Urothelium cell line (cell line): Measurements from ENCODE around the gene ASAP3.
A peak's percentile ranks its signal among the peaks of the same experiment; 100 is the strongest.

Experiments used
- DNase-seq: peaks from one replicate; pipeline ENCODE4 v3.0.0; 2011; ENCODE audit warnings: low spot score, mixed read lengths
- FAIRE-seq: peaks from 2 replicates; lab custom pipeline; 2011; peaks lifted over from hg19 to GRCh38; lab: Jason Lieb, UNC

ASAP3 gene

DNA sequence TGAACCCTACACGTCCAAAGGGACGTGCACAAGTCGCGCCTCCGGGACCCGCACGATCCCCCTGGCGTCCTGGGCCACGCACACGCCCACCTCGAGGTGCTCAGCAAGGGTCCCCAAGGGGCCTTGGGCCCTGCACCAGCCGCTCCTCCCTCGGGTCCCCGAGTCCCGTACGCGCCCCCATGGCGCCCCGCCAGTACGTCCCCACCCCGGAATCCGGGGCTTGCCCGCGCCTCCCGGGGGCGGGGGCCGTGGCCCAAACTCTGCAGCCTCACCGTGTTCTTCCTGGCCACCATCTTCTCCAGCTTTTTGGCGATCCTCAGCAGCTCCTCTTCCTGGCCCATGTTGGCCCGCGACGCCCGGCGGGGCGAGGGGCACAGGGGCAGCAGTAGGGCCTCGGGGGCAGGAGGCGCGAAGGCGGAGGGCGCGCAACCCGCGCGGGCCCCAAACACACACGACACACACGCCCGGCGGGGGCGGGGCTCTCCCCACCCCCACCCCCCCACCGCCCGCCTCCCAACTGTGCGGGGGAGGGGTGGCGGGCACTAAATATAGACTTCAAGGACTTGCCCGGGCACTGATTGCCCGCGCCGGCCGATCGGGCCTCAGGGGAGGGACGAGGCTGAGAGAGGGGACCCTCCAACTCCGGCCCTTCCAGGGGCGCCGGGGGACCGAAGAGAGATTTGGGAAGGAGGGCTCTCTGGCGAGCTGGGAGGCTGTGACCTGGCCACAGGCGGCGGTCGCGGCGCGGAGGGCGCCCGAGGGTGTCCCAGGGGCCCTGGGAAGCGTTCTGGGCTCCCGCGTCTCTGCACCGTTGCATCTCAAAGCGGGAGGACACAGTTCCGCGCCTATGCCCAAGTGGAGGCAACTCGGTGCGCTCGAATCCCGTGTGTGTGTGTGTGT lies 59.4 kb downstream of the ASAP3 start, which contains the start of gene TCEA3:
TCEA3 (minus strand) TSS at position 456 of the 900 bp plus-strand sequence; CDS start at position 341, 115 bp downstream.
- DNase-seq: no peak

DNA sequence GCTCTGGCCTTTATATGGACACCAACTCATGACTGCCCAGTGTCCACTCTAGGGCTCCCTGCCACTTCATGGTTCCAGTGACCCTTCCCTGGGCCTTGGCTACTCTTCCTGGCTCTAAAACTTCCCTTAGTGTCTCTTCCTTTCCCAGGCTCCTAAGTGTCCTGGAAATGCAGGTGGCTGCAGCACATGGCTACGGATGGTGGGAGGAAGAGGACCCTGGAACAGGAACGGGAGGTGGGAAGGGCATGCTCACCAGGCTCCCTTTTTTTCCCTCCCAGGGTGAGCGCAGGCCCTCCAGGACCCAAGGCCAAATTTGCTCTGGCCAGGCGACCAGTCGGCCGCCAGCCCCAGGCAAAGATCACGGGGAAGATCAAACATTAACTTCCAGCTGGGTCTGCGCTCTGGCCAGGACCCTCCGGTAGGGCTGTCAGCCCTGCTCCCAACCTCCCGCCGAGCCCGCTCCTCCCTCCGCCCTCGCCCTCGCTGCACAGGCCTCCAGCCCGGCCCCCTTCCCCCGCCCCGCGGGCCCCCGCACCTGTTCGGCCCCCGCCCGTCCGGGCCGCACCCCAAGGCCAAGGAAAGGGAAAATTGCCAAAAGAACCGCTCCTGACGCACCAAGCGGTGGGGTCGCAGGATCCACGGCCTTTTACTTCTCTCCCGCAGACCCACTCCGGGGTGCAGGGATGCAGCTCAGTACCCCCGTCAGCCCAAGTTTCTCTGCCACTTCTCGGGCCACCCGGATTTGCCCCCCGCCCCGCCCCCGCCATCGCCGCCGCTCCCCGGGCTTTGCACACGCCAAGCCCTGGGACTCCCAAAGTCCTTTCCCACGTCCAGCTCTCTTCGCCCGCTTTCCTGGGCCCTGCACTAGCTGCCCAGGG lies 60.3 kb downstream of the ASAP3 start:
- FAIRE-seq: no peak
- DNase-seq: no peak

More for the DNA sequence above, 59.4 kb downstream of the ASAP3 start, which contains the start of gene TCEA3:
- FAIRE-seq: no peak

DNA sequence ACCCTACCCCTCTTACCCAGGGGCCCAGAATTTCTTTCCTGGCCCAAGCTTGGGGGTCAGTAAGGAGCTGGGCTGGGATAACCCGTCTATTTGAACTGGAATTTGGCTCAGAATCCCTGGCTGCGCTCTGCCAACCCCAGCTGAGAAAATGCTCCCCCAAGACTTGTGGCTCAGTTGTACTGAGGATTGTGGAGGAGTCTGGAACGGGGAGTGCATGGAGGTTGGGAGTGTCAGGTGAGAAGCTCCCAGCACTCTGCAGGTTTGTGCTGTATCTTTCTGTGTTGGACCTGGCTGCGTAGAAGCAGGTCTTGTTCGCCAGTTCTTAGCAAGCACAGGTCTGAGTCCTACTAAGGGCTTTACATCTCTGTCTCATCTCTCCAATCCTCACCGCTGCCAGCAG lies 61.0 kb downstream of the ASAP3 start:
- FAIRE-seq (no peak), DNase-seq (no peak)

DNA sequence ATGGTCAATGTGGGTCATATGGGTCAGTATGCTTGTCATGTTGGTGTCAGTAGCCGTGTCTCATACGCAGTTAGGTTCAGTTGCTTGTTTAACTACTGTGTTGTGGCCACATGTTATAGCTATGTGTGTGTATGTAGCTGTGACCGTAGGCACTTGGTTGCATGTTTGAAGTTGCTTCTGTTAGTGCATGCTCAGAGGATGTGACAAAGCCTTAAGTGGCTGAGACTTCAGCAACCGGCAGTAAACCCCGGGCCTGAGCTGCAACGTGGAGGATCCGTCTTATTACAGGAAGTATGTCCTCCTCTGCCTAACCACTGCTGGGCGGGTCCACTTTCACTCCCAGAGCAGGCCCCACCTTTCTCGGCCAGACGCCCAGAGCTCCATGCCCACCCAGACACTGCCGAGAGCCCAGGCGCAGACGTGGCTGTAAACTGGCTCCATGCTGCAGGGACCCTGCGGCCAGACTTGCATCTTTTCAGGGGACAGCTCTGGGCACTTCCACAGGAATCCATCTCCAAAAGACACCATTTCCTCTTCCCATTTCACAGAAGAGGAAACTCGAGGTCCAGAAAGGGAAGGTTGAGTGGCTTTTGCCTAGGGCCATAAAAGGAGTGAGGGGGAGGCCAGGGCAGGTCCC lies 61.6 kb downstream of the ASAP3 start:
- FAIRE-seq (no peak), DNase-seq (peak; percentile 63)

DNA sequence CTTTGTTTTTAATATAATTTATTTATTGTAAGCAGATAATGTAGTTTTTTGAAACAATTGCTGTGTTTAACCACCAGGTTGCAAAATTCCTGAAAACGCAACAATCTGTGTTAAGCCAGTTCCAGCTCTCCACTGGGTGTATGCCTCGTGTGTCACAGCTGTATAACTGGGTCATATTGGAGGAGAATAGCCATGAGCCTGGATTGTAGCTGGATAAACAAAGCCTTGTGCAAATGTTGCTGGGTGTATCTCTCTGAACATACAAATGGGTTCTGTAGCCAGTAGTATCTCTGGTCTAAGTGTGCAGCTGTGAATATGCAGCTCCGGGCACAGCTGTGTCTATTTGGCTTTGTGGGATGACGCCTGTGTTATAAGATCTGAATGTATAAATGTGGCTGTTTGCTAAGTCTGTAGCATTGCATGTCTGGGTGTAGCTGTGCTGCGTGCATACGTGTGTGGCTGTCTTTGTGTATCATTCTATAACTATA lies 62.2 kb downstream of the ASAP3 start:
- DNase-seq (no peak), FAIRE-seq (no peak)

DNA sequence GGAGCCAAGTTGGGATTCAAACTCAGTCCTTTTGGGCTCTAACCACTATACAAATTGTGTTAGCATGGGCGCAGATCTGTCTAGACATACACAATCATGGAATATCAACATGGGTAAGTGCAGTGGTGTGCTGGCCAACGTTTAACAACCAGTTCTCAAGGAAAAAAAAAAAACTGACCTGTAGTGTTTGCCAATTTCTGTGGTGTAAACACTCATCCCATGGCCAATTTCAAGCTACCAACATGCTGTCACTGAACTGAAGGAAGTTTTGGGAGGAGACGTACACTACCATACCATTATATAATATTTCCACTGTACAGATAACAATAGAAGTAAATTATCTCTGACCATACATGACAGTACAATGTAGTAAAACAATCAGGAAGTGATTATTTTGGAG lies 62.6 kb downstream of the ASAP3 start:
- DNase-seq (no peak), FAIRE-seq (no peak)

DNA sequence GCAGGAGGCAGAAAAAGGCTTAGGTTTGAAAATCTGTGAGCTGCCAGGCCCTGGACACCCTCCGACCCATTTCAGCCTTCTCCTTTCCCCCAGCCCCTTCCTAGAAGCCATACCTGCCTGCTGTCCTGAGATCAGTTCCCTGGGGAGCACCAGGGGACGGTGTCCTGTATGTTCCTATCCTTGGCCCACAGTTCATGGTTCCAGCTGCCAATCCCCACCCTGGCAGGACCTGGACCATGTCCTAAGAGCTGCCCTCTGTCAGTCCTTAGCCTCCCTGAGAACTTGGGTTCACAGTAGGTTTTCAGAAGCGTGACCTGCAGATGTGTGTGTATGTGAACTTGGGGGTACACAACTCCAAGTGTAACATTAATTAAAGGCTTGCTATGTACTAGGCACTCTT lies 63.2 kb downstream of the ASAP3 start:
- FAIRE-seq (no peak), DNase-seq (no peak)

DNA sequence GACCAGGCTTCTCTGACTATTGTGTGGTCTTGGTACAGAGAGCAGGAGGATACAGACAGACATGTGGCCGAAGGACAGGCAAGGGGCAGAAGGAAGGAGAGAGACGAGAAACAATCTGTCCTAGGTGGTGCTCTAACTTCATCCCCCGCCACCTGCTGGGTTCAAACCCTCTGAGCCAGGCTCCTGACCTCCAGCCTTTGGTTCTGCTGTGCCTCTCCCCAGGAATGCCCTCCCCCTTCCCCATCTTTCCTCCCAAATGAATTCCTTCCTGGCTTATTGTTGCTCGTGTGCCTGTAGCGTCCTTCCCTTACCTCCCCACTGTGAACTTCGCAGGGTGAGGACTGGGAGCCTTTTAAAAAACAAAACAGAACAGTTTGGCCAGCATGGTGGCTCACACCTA lies 64.8 kb downstream of the ASAP3 start:
- DNase-seq (no peak), FAIRE-seq (no peak)

DNA sequence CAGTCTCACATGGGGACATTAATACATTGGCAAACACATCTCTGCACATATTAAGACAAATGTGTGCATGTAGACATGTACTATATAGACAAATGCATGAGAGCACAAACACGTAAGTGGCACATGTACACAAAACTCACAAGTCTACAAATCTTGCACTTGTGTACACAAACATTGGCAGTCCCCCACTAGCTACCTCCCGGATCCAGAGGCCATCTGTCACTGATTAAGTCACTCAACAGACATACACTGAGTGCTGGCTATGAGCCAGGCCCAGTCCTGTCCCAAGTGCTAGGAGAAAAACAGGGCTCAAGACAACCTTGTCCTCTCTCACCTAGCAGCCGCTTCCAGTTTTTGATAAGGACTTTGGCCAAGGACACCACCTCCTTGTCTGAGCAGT lies 66.4 kb downstream of the ASAP3 start:
- no peak for FAIRE-seq
- DNase-seq: no peak

DNA sequence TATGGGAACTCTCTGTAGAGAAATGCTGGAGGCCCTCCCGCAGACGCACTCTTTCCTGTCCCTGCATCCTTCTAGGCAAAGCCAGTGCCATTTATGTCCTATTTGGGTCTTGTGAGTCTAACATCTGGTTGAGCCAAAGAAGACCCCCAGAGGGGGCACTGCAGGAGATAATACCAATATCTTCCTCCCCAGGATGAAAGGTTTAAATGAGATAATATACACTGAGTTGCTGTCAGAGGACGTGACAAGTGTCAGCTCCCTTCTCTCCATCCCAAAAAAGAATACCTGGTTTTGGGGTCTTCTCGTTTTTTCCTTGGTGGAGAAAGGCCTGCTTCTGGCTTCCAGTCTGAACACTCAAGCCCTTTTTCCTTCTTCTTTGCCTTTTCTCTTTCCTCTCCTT lies 67.0 kb downstream of the ASAP3 start:
- DNase-seq (no peak), FAIRE-seq (no peak)

DNA sequence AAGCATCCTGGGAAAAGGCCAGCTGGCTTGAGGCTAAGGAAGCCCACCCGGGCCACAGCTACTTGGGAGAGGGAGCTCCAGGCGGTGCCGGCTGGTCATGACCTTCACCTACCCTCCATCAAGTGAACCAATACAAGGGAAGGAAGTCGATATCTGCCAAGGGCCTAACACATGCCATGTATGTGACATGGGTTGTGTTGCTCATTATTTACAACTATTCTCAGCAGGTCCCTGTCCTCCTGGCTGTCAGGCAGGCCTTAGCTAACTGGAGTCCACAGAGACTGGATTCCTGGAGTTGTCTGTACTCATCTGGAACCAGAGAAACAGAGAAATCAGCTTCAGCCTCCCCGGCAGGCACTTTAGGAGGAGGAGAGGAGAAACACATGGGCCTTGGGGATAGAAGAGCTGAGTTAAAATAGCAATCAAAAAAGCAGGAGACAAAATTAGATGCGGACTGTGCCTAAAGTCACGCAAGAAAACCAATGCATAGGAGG lies 75.1 kb downstream of the ASAP3 start:
- DNase-seq (no peak), FAIRE-seq (no peak)

DNA sequence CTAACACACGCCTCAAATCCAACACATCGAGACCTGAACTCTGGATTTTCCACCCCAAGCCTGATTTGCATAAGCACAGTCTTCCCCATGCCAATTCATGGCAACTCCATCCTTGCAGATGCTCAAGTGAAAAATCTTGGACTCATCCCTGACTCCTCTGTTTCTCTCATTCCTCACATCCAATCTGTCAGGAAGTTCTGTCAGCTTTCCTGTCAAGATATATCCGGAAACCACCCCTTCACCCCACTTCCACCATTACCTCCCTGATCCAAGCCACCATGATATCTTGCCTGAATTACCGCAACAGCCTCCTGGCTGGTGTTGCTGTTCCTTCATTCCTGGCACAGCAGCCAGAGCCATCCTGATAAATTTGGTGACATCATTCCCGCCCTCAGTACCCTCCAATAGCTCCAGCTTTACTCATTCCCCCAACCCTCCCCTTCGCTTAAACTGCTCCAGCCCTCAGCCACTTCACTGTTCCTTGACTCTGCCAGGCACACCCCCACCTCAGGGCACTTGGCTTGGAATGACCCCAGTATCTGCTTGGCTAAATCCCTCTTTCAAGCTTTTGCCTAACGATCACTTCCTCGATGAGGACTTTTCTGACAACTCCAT lies 76.9 kb downstream of the ASAP3 start:
- DNase-seq (no peak), FAIRE-seq (no peak)

DNA sequence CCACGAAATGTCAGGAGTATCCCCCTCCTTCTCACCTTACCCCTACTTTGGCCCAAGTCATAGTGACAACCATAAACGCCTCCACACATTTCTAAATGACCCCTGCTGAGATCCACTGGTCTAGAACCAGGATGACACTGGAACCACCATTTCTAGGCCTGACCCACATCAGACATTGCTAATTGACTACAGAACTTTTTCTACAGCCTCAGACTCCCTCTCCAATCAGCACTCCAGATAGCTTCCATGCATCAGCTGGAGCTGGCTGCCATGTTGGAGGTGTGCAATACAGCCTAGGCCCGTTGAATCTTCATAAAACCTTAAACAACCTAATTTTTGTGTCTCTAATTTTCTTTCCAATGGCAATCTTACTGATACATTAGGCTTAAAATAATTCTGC lies 78.0 kb downstream of the ASAP3 start:
- FAIRE-seq (no peak), DNase-seq (no peak)

DNA sequence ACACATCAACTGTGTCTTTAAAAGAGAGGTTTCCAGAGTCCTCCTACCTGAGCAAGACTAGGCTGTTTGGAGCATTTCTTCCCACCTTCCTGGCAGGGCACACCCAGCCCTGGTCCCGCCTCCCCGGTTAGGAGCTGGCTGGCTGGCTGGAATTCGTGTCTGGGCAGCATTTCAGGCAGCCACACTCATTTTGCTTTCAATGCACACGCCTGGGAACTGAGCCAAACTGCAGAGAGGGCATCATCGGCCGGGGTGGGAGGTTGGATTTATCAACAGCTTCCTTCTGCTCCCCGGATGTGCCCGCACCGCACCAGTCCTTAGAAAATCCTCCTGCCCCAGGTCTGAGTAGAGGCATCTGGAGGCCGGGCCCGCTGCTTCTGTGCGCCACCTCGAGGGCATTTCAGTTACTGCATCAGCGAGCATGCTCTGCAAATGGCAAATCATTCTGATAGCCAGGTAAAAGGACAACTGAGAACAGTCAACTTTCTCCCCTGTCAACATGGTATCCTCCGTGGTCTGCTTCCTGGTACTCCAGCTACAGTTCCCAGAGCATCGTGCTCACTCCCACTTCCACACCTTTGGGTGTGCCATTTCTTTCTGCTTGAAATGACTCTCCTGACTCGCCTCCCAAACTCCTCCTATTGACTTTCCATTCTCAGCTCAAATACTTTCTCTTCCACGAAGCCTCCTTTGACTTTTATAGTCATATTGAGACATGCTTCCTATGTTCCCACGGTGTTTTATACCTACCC lies 80.1 kb downstream of the ASAP3 start:
- FAIRE-seq (peak; percentile 89), DNase-seq (peak; percentile 95)

DNA sequence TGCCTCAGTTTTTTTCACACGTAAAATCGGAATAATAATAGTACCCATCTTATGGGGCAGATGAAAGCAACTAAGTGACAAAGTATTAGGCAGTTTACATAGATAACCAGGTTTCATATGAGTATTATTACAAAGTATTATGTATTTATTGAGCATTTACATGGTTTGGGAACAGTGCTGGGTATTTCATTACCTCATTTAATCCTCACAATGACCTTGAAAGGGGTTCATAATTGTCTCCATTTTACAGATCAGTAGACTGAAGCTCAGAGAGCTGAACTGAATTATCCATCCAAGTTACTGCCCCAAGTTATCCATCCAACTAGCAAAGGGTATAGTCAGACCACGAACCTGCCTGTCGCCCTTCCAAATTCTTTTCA lies 80.6 kb downstream of the ASAP3 start:
- DNase-seq (no peak), FAIRE-seq (no peak)

DNA sequence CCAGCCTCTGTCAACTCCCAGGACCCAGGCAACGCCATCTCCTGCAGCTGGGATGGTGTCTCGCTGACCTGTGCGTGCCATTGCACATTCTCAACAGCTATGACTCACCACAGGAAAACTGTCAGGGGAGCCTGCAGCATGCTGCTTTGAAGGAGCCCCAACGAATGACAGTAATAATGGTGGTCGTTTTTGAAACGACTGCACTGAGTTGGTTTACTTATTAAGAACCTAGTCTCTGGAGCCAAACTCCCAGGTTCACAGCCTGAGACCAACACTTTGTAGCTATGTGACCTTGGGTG lies 81.0 kb downstream of the ASAP3 start:
- no peak for FAIRE-seq

DNA sequence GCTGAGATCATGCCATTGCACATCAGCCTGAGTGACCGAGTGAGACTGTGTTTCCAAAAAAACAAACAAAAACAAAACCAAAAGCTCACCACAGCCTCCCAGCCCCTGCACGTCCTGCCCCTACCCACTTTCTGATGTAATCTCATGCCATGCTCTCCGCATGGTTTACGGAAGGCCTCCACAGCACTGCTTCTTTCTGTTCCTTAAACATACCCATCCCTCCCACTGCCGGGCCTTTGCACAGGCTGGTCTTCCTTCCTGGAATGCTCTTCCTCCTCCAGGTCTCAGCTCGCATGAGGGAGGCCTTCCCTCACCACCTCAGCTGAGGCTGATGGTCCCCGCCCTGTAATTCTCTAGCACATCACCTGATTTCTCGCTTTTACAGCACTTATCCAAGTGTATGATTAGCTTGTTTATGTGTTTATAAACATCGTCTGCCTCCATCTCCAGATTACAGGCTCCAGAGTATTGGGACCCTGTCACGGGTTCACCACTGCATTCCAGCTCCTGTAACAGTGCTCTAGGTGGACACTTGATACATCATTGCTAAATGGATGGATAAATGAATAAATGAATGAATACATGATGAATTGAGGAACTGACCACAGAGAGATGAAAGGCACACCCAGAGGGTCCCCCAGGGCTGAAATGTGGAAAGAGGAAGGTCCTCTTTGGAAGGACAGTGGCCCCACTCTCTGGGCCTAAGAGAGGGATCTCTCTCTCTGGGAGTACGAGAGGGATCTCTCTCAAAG lies 81.5 kb downstream of the ASAP3 start:
- FAIRE-seq (no peak), DNase-seq (no peak)

More for the DNA sequence above, 81.0 kb downstream of the ASAP3 start:
- DNase-seq: peak; percentile 75

DNA sequence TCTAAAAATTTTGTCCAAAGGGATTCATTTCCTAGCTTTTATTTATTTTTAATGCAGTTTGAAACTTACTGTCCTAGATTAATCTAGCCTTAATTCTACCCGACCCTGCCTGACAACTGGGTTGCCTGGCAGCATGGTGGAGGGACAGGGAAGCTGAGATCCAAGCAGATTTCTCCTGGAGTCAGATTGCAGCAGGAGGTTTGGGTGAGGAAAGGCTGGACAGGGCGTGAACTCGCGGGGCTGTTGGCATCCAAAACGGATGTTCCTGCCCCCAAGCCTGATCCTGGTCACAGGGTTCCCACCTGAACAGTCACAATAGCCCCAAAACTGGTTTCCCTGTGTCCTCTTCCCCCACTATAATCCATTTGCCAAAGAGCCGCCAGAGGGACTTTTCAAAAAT lies 82.7 kb downstream of the ASAP3 start:
- no peak for FAIRE-seq

More for the DNA sequence above, 82.7 kb downstream of the ASAP3 start:
- DNase-seq: no peak
